ENCODE measurements around the gene SMTNL1.

The SMTNL1 gene

GRCh38 chr11:57536947-57537619 lies at the start of gene SMTNL1:
SMTNL1 (plus strand) TSS chr11:57537595; CDS start chr11:57542643, 5,048 bp downstream.
- DNase-seq (ENCODE audit: low read depth in 2 of 2), result no peak

- no peak for DNase-seq (ENCODE audit: low read depth in 2 of 2)
Observed at GRCh38 chr11:57487920-57488659, 49.3 kb upstream of the SMTNL1 start.

- no peak for DNase-seq (ENCODE audit: low read depth in 2 of 2)
Observed at GRCh38 chr11:57490456-57491248, 46.7 kb upstream of the SMTNL1 start.

GRCh38 chr11:57491371-57492061 lies 45.9 kb upstream of the SMTNL1 start:
- peak in 1 of 2 donors; percentile 49 for DNase-seq (ENCODE audit: low read depth in 2 of 2)

GRCh38 chr11:57493507-57494503 lies 43.6 kb upstream of the SMTNL1 start:
- DNase-seq (ENCODE audit: low read depth in 2 of 2), result peak; percentile 51 to 67

- DNase-seq (ENCODE audit: low read depth in 2 of 2), result no peak
Observed at GRCh38 chr11:57496109-57496820, 41.1 kb upstream of the SMTNL1 start.

GRCh38 chr11:57497303-57498247 lies 39.8 kb upstream of the SMTNL1 start:
- no peak for DNase-seq (ENCODE audit: low read depth in 2 of 2)

- DNase-seq (ENCODE audit: low read depth in 2 of 2), result no peak
Observed at GRCh38 chr11:57498540-57498939, 38.9 kb upstream of the SMTNL1 start.

- peak; percentile 44 to 46 for DNase-seq (ENCODE audit: low read depth in 2 of 2)
Observed at GRCh38 chr11:57499413-57499982, 37.9 kb upstream of the SMTNL1 start.

- no peak for DNase-seq (ENCODE audit: low read depth in 2 of 2)
Observed at GRCh38 chr11:57499983-57500461, 37.4 kb upstream of the SMTNL1 start.

- DNase-seq (ENCODE audit: low read depth in 2 of 2), result no peak
Observed at GRCh38 chr11:57500515-57500914, 36.9 kb upstream of the SMTNL1 start.

GRCh38 chr11:57500926-57501325 lies 36.5 kb upstream of the SMTNL1 start:
- no peak for DNase-seq (ENCODE audit: low read depth in 2 of 2)

GRCh38 chr11:57501953-57502352 lies 35.4 kb upstream of the SMTNL1 start:
- no peak for DNase-seq (ENCODE audit: low read depth in 2 of 2)

GRCh38 chr11:57502376-57502775 lies 35.0 kb upstream of the SMTNL1 start:
- DNase-seq (ENCODE audit: low read depth in 2 of 2), result no peak

GRCh38 chr11:57502870-57503269 lies 34.5 kb upstream of the SMTNL1 start:
- no peak for DNase-seq (ENCODE audit: low read depth in 2 of 2)

- DNase-seq (ENCODE audit: low read depth in 2 of 2), result no peak
Observed at GRCh38 chr11:57504511-57504910, 32.9 kb upstream of the SMTNL1 start.

- no peak for DNase-seq (ENCODE audit: low read depth in 2 of 2)
Observed at GRCh38 chr11:57506522-57506921, 30.9 kb upstream of the SMTNL1 start.

Measured in stimulated activated CD8-positive, alpha-beta memory T cell treated with anti-CD3 and anti-CD28 coated beads, Interleukin-2, amount 100 ng/mL, for 48 hours (primary cell).